Measurements from ENCODE around the gene CBFA2T2.

The CBFA2T2 gene

GRCh38 chr20:33654680-33655161, 164.8 kb downstream of the CBFA2T2 start:
- no peak for DNase-seq

GRCh38 chr20:33655164-33655563, 165.3 kb downstream of the CBFA2T2 start:
- no peak for DNase-seq

- no peak for DNase-seq
Measured at GRCh38 chr20:33656010-33656782, 166.3 kb downstream of the CBFA2T2 start.

GRCh38 chr20:33656783-33657703, 167.1 kb downstream of the CBFA2T2 start:
- no peak for DNase-seq

- DNase-seq: no peak
Measured at GRCh38 chr20:33657704-33658095, 167.8 kb downstream of the CBFA2T2 start.

GRCh38 chr20:33658510-33658909, 168.6 kb downstream of the CBFA2T2 start:
- DNase-seq: no peak

- no peak for DNase-seq
Measured at GRCh38 chr20:33658929-33659328, 169.0 kb downstream of the CBFA2T2 start.

GRCh38 chr20:33659341-33660034, 169.6 kb downstream of the CBFA2T2 start:
- no peak for DNase-seq

GRCh38 chr20:33660035-33660684, 170.3 kb downstream of the CBFA2T2 start:
- no peak for DNase-seq

- DNase-seq: no peak
Measured at GRCh38 chr20:33660685-33661058, 170.8 kb downstream of the CBFA2T2 start.

GRCh38 chr20:33662172-33662571, 172.3 kb downstream of the CBFA2T2 start, which contains the start of gene C20orf144:
TSS of gene C20orf144 (plus strand) at chr20:33662327. CDS start at chr20:33662346, 19 bp downstream.
- DNase-seq: no peak

GRCh38 chr20:33663161-33664084, 173.5 kb downstream of the CBFA2T2 start:
- peak; percentile 77 for DNase-seq

- no peak for DNase-seq
Measured at GRCh38 chr20:33664085-33664761, 174.3 kb downstream of the CBFA2T2 start.

- DNase-seq: no peak
Measured at GRCh38 chr20:33664762-33665144, 174.9 kb downstream of the CBFA2T2 start.

- peak; percentile 98 for DNase-seq
Measured at GRCh38 chr20:33666293-33667244, 176.7 kb downstream of the CBFA2T2 start, which contains the start of gene ACTL10. TSS of gene ACTL10 (plus strand) at chr20:33666943. CDS start at chr20:33667498, 555 bp downstream.

- no peak for DNase-seq
Measured at GRCh38 chr20:33667245-33667675, 177.4 kb downstream of the CBFA2T2 start.

- peak; percentile 71 for DNase-seq
Measured at GRCh38 chr20:33667676-33668465, 178.0 kb downstream of the CBFA2T2 start.

Measured in fibroblast of skin of back (primary cell).